PFSK-1 (cell line): Measurements from ENCODE around the gene FHL5.

Experiments
- FOXP2 ChIP-seq: optimal IDR thresholded peaks from 2 replicates; pipeline ENCODE3; 2011; ENCODE audit warnings: borderline replicate concordance, control low read depth, inconsistent platforms; ENCODE audit not compliant: insufficient read depth; ENCODE audit errors: extremely low read length, extremely low read depth
- POLR2AphosphoS5 ChIP-seq: IDR thresholded peaks from 2 replicates; pipeline ENCODE4 v1.6.1; 2012; ENCODE audit warnings: low read depth, mild to moderate bottlenecking, control low read depth, low read length, moderate library complexity
- REST ChIP-seq, 2 experiments: IDR thresholded peaks; 2 replicates each; pipeline versions ENCODE4 v1.6.1 to v1.8.0; 2011 to 2012; ENCODE audit warnings: low read depth in 2 of 2, low read length in 2 of 2, control low read depth in 1 of 2, inconsistent platforms in 1 of 2, mild to moderate bottlenecking in 1 of 2, moderate library complexity in 1 of 2; ENCODE audit not compliant: insufficient read depth in 1 of 2
- SIN3A ChIP-seq: IDR thresholded peaks from 2 replicates; pipeline ENCODE4 v1.6.1; 2012; ENCODE audit warnings: mild to moderate bottlenecking, low read length, moderate library complexity, borderline replicate concordance; ENCODE audit not compliant: insufficient read depth
- TAF1 ChIP-seq: IDR thresholded peaks from 2 replicates; pipeline ENCODE4 v1.6.1; 2012; ENCODE audit warnings: low read length, control low read depth, borderline replicate concordance; ENCODE audit not compliant: insufficient read depth

FHL5 gene

GRCh38 chr6:96645106-96645505, 82.2 kb downstream of the FHL5 start:
- TF ChIP-seq POLR2AphosphoS5 (no peak), SIN3A (no peak), REST (IDR thresholded peaks at IDR 0.05; ENCODE audit: insufficient read depth in 1 of 2, low read depth in 2 of 2, low read length in 2 of 2) (no peak), FOXP2 (no peak), TAF1 (no peak)

- no peak for TF ChIP-seq POLR2AphosphoS5
- no peak for TF ChIP-seq TAF1
- no peak for TF ChIP-seq SIN3A
- no peak for TF ChIP-seq REST (IDR thresholded peaks at IDR 0.05; ENCODE audit: insufficient read depth in 1 of 2, low read depth in 2 of 2, low read length in 2 of 2)
- no peak for TF ChIP-seq FOXP2
Measured at GRCh38 chr6:96649926-96650325, 87.0 kb downstream of the FHL5 start.

- TF ChIP-seq TAF1 (no peak), SIN3A (no peak), REST (IDR thresholded peaks at IDR 0.05; ENCODE audit: insufficient read depth in 1 of 2, low read depth in 2 of 2, low read length in 2 of 2) (no peak), POLR2AphosphoS5 (no peak), FOXP2 (no peak)
Measured at GRCh38 chr6:96651816-96652215, 88.9 kb downstream of the FHL5 start.

GRCh38 chr6:96652552-96652951, 89.6 kb downstream of the FHL5 start:
- TF ChIP-seq FOXP2 (no peak), REST (IDR thresholded peaks at IDR 0.05; ENCODE audit: insufficient read depth in 1 of 2, low read depth in 2 of 2, low read length in 2 of 2) (no peak), SIN3A (no peak), TAF1 (no peak), POLR2AphosphoS5 (no peak)

GRCh38 chr6:96653181-96653580, 90.3 kb downstream of the FHL5 start:
- TF ChIP-seq POLR2AphosphoS5, result no peak
- no peak for TF ChIP-seq REST (IDR thresholded peaks at IDR 0.05; ENCODE audit: insufficient read depth in 1 of 2, low read depth in 2 of 2, low read length in 2 of 2)
- no peak for TF ChIP-seq FOXP2
- TF ChIP-seq TAF1, result no peak
- no peak for TF ChIP-seq SIN3A
